GM21825 (cell line): ENCODE results near the gene CAPN12.

Source experiments
- ATAC-seq: cut with Tn5 transposase; IDR thresholded peaks from one replicate; pipeline ENCODE4 v1.9.1; 2021; ENCODE audit warnings: mild to moderate bottlenecking, moderate library complexity; ENCODE audit not compliant: unreplicated experiment

The CAPN12 gene

DNA sequence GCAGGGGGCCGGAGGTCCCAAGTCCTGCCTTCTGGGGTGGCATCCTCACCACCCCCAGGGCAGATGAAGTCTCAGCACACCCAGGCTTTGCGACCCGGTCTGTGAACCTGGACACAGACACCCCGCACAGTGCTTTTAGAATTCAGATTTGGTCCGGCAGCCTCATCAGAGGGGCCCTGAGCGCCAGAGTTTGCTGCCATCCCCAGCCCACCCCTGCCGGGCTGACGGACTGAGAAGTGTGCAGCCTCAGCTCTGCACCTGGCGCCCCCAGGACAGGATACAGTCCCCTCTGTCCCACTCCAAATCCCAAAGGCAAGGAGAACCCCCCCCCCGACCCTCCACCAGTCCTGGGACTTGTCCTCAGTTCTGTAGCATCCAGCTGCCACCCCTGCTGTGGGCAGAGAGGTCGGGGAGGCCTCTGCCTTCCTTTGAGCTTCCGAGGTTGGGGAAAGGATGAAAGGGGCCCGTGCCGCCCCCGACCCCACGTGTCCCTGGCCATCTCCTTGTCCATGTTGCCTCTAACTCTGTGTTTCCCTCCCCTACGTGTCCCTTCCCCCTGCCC, 16.9 kb downstream of the CAPN12 start:
- no peak for ATAC-seq

DNA sequence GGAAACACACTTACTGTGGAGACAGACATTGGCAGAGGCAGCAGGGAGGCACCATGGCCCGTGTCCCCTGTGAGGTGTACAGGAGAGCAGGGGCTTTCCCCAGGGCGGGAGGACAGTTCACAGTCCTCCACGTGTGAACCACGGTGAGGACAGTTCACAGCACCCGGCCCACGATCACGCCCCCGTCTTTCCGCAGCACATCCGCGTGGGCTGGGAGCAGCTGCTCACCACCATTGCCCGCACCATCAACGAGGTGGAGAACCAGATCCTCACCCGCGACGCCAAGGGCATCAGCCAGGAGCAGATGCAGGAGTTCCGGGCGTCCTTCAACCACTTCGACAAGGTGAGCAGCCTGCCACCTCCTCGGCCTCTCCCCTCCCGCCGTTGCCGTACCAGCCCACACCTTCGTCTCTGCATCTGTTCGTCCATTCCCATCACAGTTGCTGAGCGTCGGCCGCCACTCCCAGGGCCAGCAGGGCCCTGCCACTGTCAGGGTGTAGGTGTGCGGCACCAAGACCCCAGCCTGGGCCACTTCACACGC, 17.4 kb downstream of the CAPN12 start:
- ATAC-seq, result no peak

DNA sequence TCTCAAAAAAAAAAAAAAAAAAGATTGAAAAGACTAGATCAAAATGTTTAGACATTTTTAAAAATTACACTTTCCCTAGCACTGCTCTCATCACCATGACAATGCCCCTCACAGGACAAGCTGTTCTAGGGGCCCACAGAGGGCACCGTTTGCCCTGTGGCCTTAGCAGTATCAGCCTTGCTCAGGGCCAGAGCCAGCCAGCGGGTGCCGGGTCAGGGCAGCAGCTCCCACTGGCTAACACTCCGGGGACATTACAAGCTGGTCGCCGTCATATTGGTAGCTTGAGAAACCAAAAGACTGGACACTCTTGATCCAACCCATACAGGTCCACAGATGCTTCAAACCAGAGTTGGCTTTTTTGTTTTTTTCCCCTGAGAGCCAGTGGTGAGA, 18.0 kb downstream of the CAPN12 start:
- ATAC-seq, result no peak

DNA sequence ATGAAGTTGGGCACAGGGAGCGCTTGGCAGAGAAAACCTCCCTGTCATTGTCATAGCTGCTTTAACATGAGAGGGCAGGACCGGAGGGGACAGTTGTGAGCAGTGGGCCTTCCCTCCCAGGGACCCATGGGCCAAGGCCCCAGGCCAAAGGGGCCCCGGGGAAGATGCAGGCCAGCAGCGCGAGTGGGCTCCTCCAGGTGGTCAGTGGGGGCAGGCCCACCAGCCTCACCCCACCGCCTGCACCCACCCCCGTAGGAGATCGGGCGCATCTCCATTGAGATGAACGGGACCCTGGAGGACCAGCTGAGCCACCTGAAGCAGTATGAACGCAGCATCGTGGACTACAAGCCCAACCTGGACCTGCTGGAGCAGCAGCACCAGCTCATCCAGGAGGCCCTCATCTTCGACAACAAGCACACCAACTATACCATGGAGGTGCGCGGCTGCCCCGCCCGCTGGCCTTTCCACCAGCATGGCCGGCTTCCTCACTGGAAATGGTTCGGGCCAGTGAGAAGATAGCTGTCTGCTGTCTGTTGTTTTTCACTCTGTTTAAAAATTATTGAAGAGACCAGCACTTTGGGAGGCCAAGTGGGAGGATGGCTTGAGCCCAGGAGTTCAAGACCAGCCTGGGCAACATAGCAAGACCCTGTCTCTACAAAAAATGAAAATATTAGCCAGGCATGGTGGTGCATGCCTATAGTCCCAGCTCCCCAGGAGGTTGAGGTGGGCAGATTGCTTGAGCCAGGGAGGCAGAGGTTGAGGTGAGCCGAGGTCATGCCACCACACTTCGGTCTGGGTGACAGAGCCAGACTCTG, 18.6 kb downstream of the CAPN12 start:
- no peak for ATAC-seq

DNA sequence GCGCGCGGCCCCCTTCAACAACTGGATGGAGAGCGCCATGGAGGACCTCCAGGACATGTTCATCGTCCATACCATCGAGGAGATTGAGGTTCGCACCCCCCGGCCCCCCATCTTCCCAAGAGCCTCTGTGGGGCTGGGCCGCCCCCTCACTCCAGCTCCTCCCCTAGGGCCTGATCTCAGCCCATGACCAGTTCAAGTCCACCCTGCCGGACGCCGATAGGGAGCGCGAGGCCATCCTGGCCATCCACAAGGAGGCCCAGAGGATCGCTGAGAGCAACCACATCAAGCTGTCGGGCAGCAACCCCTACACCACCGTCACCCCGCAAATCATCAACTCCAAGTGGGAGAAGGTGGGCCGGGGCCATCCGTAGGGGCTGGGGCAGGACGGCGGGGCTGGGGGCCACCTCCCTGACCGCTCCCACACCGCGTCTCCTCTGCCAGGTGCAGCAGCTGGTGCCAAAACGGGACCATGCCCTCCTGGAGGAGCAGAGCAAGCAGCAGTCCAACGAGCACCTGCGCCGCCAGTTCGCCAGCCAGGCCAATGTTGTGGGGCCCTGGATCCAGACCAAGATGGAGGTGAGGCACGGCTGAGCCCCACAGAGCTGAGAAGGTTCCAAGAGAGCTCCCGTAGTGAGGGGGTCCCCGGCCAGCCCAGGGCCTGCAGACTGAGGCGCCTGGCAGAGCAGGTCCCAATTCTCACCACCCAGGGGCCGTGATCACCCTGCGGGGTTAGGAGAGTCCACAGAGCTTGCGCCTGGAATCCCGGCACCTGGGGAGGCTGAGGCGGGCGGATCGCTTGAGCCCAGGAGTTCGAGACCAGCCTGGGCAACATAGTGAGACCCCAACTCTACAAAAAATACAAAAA, 20.1 kb downstream of the CAPN12 start:
- ATAC-seq, result no peak

DNA sequence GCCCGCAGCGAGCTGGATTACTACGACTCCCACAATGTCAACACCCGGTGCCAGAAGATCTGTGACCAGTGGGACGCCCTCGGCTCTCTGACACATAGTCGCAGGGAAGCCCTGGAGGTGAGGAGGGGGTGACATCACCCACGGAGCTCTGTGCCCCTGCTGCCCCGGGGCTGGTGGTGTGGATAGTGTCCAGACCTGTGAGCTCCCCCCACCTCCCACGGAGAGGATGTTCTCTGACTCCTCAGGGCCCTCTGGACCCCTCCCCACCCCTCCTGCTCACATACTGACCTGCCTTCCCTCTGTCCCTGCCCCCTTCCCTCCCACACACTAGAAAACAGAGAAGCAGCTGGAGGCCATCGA, 20.7 kb downstream of the CAPN12 start:
- no peak for ATAC-seq

DNA sequence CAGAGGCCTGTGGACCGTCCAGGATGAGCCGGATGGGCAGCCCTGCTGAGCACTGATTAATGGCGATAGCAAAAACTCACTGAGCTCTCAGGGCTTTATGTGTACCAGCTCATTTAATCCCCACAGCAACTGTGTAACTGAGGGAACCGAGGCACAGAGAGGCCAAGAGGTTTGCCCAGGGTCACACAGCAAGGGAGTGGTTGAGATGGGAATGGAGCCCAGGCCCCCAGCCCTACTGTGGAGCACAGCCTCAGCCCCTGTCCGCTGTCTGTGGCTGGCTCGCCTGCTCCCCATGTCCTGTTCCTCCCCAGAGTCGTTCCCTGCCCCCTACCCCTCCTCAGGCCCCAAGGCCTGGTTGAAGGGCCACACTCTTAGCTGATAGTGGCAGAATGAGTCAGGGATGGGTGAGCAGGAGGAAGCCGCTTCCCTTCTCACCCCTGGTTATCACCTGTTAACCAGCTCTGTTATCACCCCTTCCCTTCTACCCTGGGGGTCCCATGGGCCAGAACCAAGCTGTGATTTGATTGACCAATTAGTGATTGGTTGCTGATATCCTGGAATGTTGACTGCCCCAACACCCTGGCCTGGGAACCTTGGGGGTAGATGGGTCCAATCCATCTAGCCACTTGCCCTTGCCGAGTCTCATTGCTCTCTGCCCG, 21.2 kb downstream of the CAPN12 start:
- ATAC-seq, result no peak

DNA sequence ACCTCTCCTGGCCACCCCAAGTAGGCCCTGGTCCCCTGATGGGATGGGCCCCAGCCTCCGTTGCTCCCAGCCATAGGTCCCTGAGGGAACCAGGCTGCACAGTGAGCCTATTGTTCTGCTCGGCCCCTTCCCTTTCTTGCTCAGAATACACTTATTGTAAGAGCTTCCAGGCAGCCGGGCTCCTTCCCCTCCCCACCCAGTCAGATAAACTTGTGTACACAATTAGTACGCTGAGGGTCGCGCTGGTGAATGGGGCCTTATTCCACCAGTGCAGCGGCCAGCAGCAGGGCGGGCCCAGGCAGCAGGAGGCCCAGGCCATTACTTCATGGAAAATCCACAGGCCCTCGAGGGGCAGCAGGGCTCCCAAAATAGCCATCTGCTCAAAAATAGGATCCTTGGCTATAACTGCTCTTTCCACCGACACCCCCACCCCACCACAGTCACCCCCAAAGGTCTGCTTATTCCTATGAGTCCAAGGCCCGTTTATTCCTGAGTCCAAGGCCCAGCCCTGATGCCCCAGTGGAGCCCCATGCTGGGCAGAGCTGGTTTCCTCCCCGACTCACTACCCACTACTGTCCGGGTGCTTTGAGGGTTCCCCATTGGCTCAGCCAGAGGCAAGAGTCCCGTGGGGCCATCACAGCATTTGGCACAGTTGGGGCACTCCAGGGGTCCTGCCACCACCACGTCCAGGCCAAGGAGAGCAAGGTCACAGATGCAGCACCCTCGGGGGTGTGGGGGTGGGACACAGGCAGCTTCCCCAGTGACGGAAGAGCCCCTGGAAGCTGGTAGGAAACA, 22.1 kb downstream of the CAPN12 start:
- ATAC-seq, result no peak

DNA sequence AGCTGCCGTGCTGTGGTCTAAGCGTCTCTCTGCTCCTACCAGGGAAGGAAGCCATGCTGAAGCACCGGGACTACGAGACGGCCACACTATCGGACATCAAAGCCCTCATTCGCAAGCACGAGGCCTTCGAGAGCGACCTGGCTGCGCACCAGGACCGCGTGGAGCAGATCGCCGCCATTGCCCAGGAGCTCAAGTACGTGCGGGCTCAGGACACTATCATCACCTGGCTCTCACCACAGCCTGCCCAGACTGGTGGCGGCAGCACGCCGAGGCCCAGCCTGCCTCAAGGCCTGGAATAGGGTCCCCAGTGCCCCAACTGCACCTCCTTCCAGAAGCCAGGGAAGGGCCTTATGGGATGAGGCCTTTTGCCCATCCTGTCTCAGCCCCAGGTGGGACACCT, 22.8 kb downstream of the CAPN12 start:
- ATAC-seq, result no peak

DNA sequence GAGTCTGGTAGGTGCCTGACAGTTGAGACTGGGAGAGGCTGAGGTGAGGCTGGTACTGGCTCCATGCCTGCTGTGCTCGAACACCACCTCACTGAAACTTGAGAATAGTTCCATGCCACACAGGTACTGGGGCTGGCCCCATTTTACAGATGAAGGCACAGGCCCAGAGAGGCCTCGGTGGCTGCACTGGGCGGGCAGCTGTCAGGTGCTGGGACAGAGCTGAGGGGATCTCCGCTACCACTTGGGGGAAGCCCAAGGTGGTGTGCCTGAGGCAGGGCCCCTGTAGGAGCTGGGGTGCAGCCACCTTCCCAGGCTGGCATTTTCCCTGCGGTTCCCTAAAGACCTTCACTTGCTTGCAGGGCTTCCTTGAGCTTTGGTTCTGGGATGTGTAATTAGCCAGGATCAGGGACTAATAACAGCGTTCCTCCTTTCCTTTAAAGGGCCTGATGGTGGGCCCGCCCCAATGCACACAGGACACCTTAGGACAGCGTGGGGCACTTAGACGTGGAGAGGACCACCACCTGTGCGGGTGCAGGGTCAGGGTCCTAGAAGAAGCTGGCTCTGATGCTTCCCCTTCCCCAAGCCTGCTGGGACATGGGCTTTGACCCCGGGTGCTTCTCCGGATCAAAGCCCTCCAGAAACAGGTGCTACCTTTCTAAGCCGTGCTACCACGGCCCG, 23.6 kb downstream of the CAPN12 start:
- no peak for ATAC-seq

DNA sequence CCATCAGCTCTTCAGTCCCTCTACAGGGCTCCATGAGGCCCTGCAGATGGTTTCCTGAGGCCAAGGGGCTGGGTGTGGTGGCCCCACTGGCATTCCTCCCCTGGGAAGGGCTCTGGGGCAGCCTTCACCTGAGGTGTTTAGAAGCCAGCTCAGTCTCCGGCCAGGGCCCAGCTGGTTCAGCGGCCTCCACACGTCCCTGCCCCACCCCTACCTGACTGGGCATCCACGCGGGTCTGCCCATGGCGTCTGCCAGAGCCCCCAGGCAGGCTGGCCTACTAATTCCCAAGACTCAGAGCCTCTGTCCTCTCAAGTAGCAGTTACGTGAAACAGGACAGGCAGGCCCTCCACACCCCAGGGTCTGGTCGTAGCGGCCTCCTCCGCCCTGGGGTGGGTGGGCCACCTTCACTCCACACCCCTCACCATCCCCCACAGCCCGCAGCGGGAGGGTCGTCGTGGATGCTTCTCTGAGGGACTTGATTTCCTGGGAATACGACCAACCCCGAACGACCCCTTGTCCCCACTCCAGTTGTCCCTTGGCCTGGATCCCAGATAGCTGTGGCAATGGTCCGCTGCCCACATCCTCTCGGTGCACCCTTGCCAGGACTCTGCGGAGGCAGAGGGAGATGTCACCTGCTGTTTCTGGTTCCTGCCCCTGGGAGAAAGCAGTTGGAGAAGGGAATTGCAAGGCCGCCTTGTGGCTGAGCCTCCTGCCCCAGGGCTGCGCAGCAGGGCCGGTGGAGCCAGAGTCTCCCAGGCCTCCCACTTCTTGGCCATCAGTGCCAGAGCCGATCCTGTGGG, 24.3 kb downstream of the CAPN12 start:
- no peak for ATAC-seq

DNA sequence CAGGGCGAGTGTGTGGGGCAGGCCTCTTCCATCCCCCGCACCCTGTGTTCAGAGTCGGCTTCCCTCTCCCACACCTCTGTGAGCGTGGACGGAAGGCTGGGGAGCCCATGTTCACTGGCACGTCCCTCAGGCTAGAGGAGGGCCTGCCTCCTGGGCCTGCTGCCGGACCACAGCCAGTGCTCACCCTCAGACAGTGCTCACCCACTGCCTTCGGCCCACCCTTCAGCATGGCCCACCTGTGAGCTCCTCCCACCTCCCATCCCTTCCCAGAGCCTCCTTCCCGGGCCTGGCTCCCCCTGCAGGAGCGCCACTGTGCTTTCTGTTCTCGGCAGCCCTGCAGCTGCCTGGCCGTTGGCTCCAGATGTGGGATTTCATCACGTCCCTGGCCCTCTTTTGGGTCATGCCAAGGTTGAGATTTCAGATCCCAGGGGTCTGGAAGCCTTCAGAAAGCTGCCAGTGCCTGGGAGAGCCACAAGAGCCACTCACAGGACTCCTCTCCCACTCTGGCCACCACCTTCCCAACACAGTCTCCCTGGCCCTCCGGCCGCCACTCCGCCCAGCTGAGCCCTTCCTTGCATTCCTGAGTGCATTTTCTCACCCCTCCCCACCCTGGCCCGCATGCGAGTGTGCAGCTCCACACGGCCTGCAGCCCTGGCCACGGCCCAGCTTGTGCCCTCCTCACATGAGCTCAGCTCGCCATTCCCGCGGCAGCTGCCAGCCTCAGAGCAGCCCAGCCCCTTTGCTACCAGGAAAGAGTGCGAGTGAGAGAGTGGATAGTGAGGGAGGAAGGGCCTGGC, 25.3 kb downstream of the CAPN12 start:
- no peak for ATAC-seq

DNA sequence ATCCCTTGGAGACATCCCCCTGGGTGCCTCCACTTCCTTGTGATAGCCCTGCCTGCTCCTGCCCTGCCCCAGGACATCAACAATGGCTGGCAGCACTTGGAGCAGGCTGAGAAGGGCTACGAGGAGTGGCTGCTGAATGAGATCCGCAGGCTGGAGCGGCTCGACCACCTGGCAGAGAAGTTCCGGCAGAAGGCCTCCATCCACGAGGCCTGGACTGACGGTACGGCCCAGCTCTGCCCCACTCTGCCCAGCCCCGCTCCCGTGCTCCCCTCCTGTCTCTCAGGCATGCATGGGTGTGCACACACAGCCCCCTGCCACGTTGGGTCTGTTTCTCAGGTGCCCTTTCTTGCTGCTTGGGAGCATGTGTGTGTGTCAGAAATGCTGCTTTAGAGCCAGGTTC, 26.4 kb downstream of the CAPN12 start:
- no peak for ATAC-seq

DNA sequence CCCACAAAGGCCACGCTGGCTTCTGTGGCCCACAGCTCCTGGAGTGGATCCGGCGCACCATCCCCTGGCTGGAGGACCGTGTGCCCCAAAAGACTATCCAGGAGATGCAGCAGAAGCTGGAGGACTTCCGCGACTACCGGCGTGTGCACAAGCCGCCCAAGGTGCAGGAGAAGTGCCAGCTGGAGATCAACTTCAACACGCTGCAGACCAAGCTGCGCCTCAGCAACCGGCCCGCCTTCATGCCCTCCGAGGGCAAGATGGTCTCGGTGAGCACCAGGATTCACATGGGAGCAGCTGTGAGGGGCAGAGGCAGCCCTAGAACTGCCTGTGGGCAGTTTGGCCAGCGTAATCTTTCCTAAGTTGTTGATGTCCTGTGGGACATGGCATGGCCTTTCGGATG, 27.2 kb downstream of the CAPN12 start:
- no peak for ATAC-seq

DNA sequence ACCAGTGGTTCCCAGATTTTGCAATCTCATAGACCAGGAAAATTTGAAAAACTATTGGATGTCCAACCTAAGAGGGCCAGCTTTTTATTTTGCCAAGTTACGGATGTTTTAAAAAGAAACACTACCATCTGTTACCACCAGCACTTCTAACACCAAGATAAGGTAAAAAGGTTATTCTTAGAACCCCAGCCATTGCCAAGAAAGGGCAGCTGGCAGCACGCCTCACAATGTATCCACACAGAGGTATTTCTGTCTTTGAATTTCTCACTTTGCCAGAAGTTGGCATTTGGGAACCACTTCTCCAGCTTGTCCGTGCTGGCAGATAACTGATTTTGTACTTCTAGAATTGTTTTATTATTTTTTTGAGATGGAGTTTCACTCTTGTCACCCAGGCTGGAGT, 28.7 kb downstream of the CAPN12 start:
- no peak for ATAC-seq

DNA sequence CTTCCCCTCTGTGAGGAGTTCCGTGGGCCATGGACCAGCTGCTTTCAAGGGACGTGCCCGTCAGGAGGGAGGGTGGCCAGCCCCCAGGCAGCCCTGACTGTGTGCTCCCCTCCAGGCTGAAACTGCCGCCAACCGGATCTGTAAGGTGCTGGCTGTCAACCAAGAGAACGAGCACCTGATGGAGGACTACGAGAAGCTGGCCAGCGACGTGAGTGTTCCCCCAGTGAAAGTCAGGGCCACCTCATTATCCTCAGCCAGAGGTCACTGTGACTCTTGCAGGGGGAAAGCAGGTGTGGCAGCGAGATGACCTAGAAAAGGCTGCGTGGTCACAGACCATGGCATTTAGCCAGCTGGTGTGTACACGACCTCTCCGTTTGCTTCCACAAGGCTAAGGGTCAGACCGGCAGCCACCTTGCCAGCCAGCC, 29.9 kb downstream of the CAPN12 start:
- ATAC-seq, result no peak

DNA sequence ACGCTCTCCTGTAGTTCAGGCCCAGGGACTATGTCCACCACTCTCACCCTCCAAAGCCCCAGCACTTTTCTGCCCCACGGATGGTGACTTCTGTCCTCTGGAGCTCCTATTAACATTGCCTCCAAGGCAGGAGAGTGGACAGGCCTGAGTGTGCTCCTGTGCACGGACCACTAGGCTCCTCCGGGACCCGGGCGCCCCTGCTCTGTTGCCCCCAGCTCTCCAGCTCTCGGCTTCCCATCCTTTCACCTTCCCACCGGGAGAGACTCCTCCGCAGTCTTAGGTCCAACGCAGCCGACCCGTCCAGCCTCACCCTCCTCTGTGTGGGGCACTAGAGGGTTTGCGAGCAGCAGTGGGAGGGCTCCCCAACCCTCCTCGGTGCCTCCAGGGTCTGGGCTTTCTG, 30.4 kb downstream of the CAPN12 start:
- ATAC-seq, result no peak

DNA sequence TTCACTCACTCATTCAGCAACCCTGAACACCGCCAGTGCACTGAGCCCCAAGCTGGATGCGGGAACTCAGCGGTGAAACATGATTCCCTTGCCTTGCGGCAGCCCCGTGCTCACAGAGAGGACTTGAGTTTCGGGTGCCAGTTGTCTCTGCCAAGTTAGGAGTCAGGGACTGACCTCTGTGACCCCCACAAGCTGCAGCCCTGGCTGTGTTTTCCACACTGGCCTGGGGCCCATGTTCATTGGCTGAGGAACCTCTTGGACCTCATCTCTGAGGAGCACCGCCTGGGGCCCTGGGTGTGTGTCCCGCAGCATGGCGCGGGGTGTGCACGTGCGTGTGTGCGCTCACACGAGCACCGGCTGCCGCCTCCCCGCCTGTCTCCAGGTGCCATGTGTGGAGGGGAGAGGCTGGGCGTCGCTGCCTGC, 31.0 kb downstream of the CAPN12 start:
- ATAC-seq, result no peak
